H1 (cell line): ENCODE data around the gene PAGE2. TPM values are rescaled to one million over a fixed set of nuclear protein-coding genes. Genes with fewer than 3 reads are reported as not detected.
"Not testable (repeated sequence)": the region's sequence is repeated elsewhere in the genome, so short reads cannot be mapped to it uniquely, and the experiment has no call there.

Experiments
- CTCF ChIA-PET: fragments of 300-600 bp; sonication (Branson Sonifier 250); formaldehyde crosslinking; loops from one replicate; lab custom pipeline; 2021; ENCODE audit not compliant: partially characterized antibody; lab: Charles Lee
- POLR2A ChIA-PET: fragments of 300-600 bp; sonication (Branson Sonifier 250); formaldehyde crosslinking; loops from one replicate; lab custom pipeline; 2021; ENCODE audit warnings: inconsistent platforms; ENCODE audit not compliant: partially characterized antibody; lab: Charles Lee
- DNase-seq, 2 experiments: peaks; one replicate each; pipeline versions ENCODE4 v3.0.0 to v3.0.0-alpha.2; 2010 to 2022; ENCODE audit warnings: low spot score in 2 of 2, low read depth in 1 of 2, mixed read lengths in 1 of 2
- FAIRE-seq: peaks from 2 replicates; lab custom pipeline; 2011; peaks lifted over from hg19 to GRCh38; lab: Jason Lieb, UNC
- H2AFZ ChIP-seq: 2 replicates; pipeline ENCODE4 v1.8.1; 2012; ENCODE audit warnings: low read length, inconsistent platforms
- H2AK5ac ChIP-seq: 2 replicates; pipeline ENCODE4 v1.6.1; 2013; ENCODE audit warnings: low read depth, low read length
- H2BK120ac ChIP-seq: replicated peaks from 2 replicates; pipeline ENCODE3; 2013; ENCODE audit warnings: low read depth, low read length, inconsistent platforms
- H2BK12ac ChIP-seq: 2 replicates; pipeline ENCODE4 v1.6.1; 2013; ENCODE audit warnings: low read depth, low read length
- H2BK15ac ChIP-seq: 2 replicates; pipeline ENCODE4 v1.6.1; 2013; ENCODE audit warnings: low read length
- H2BK20ac ChIP-seq: 2 replicates; pipeline ENCODE4 v1.6.1; 2013; ENCODE audit warnings: low read length
- H2BK5ac ChIP-seq: 2 replicates; pipeline ENCODE4 v1.6.1; 2013; ENCODE audit warnings: low read depth, low read length
- H3K14ac ChIP-seq: 2 replicates; pipeline ENCODE4 v1.6.1; 2013; ENCODE audit warnings: inconsistent platforms; ENCODE audit not compliant: insufficient read length
- H3K18ac ChIP-seq: 2 replicates; pipeline ENCODE4 v1.6.1; 2013; ENCODE audit warnings: low read length; ENCODE audit errors: extremely low read depth
- H3K23ac ChIP-seq: 2 replicates; pipeline ENCODE4 v1.6.1; 2013; ENCODE audit warnings: inconsistent platforms; ENCODE audit not compliant: insufficient read length
- H3K23me2 ChIP-seq: 2 replicates; pipeline ENCODE4 v1.6.1; 2013; ENCODE audit warnings: low read depth, low read length
- H3K27ac ChIP-seq: 2 replicates; pipeline ENCODE4 v1.6.1; 2011; ENCODE audit warnings: low read depth, low read length, inconsistent platforms
- H3K27me3 ChIP-seq, 4 experiments: replicated peaks in 1 of 4; 1 replicate in 1 of 4; 2 replicates in 3 of 4; pipeline versions ENCODE4 v1.6.1 to v1.8.1; 2011 to 2013; ENCODE audit warnings: low read length in 3 of 4, mild to moderate bottlenecking in 3 of 4, inconsistent platforms in 2 of 4, mixed read lengths in 2 of 4, moderate library complexity in 1 of 4; ENCODE audit not compliant: control insufficient read depth in 3 of 4, insufficient read depth in 3 of 4; ENCODE audit errors: extremely low read depth in 1 of 4
- H3K36me3 ChIP-seq, 4 experiments: 2 replicates each; pipeline versions ENCODE4 v1.6.1 to v1.8.1; 2011 to 2013; ENCODE audit warnings: mild to moderate bottlenecking in 4 of 4, low read length in 3 of 4, moderate library complexity in 2 of 4, control low read depth in 1 of 4, inconsistent platforms in 1 of 4; ENCODE audit not compliant: insufficient read depth in 4 of 4, control insufficient read depth in 2 of 4
- H3K4ac ChIP-seq: replicated peaks from 2 replicates; pipeline ENCODE3; 2013; ENCODE audit warnings: low read length, low read depth, mixed read lengths, inconsistent platforms; ENCODE audit not compliant: insufficient read length
- H3K4me1 ChIP-seq, 4 experiments: replicated peaks in 1 of 4; 1 replicate in 1 of 4; 2 replicates in 3 of 4; pipeline versions ENCODE4 v1.6.1 to v1.8.1; 2011 to 2013; ENCODE audit warnings: low read length in 3 of 4, inconsistent platforms in 2 of 4, mixed read lengths in 1 of 4; ENCODE audit not compliant: insufficient read depth in 4 of 4, control insufficient read depth in 3 of 4
- H3K4me2 ChIP-seq, 2 experiments: 2 replicates each; pipeline versions ENCODE4 v1.6.1 to v1.8.1; 2011 to 2013; ENCODE audit warnings: low read depth in 2 of 2, low read length in 2 of 2, control low read depth in 1 of 2, inconsistent platforms in 1 of 2, mild to moderate bottlenecking in 1 of 2; ENCODE audit not compliant: insufficient read depth in 1 of 2
- H3K4me3 ChIP-seq, 4 experiments: fragments of 200-600, 300-600 bp in 1 of 4; sonication (generic), shearing (Covaris generic), sonication (Bioruptor Twin) in 1 of 4; 2 replicates each; pipeline versions ENCODE4 v1.5.1 to v1.8.1; 2011 to 2016; ENCODE audit warnings: low read length in 4 of 4, low read depth in 3 of 4, control low read depth in 2 of 4, inconsistent platforms in 2 of 4, mild to moderate bottlenecking in 2 of 4, mixed read lengths in 1 of 4, moderate library complexity in 1 of 4; ENCODE audit not compliant: insufficient read depth in 2 of 4; ENCODE audit errors: extremely low read depth in 1 of 4
- H3K56ac ChIP-seq: replicated peaks from 2 replicates; pipeline ENCODE3; 2013; ENCODE audit warnings: low read depth, mild to moderate bottlenecking, mixed read lengths, low read length, inconsistent platforms; ENCODE audit not compliant: insufficient read length
- H3K79me1 ChIP-seq: 2 replicates; pipeline ENCODE4 v1.6.1; 2013; ENCODE audit warnings: low read depth, low read length, control low read depth
- H3K79me2 ChIP-seq, 2 experiments: 2 replicates each; pipeline versions ENCODE4 v1.6.1 to v1.8.1; 2012 to 2013; ENCODE audit warnings: low read length in 2 of 2, mild to moderate bottlenecking in 2 of 2, inconsistent platforms in 1 of 2; ENCODE audit not compliant: insufficient read depth in 2 of 2, control insufficient read depth in 1 of 2
- H3K9ac ChIP-seq, 4 experiments: replicated peaks in 1 of 4; 1 replicate in 1 of 4; 2 replicates in 3 of 4; pipeline versions ENCODE4 v1.6.1 to v1.8.1; 2011 to 2013; ENCODE audit warnings: low read depth in 3 of 4, low read length in 3 of 4, control low read depth in 2 of 4, mild to moderate bottlenecking in 2 of 4, moderate library complexity in 2 of 4, inconsistent platforms in 1 of 4; ENCODE audit errors: extremely low read depth in 1 of 4
- H3K9me3 ChIP-seq, 2 experiments: 2 replicates each; pipeline versions ENCODE4 v1.6.1 to v1.8.1; 2012 to 2013; ENCODE audit warnings: mild to moderate bottlenecking in 2 of 2, moderate library complexity in 2 of 2, control low read depth in 1 of 2, inconsistent platforms in 1 of 2, low read depth in 1 of 2, low read length in 1 of 2, mixed read lengths in 1 of 2; ENCODE audit not compliant: insufficient read depth in 2 of 2
- H4K20me1 ChIP-seq, 2 experiments: replicated peaks in 1 of 2; 2 replicates each; pipeline versions ENCODE3 to v1.8.1; 2011 to 2013; ENCODE audit warnings: inconsistent platforms in 2 of 2, low read length in 2 of 2, mild to moderate bottlenecking in 1 of 2; ENCODE audit not compliant: insufficient read depth in 2 of 2, control insufficient read depth in 1 of 2
- H4K5ac ChIP-seq: 2 replicates; pipeline ENCODE4 v1.6.1; 2013; ENCODE audit warnings: low read length, low read depth, mixed read lengths, inconsistent platforms; ENCODE audit not compliant: insufficient read length
- H4K8ac ChIP-seq: 2 replicates; pipeline ENCODE4 v1.8.0; 2013; ENCODE audit warnings: mild to moderate bottlenecking, moderate library complexity, low read length, inconsistent platforms; ENCODE audit not compliant: insufficient read depth; ENCODE audit errors: extremely low read depth
- H4K91ac ChIP-seq: replicated peaks from 2 replicates; pipeline ENCODE3; 2013; ENCODE audit warnings: low read length, mixed read lengths, inconsistent platforms; ENCODE audit not compliant: insufficient read length
- WGBS, 2 experiments: shearing (Covaris generic) in 1 of 2; methylation state at CpG; one replicate each; pipeline versions ENCODE4 v1.1.6 to v1.1.7; 2013 to 2015; ENCODE audit warnings: low lambda C conversion rate in 2 of 2, mixed read lengths in 2 of 2, inconsistent platforms in 1 of 2, low coverage in 1 of 2, missing lambda C conversion rate in 1 of 2; ENCODE audit not compliant: insufficient replicate concordance in 2 of 2, insufficient coverage in 1 of 2, insufficient read length in 1 of 2; ENCODE audit errors: extremely low coverage in 1 of 2, missing lambda C conversion rate in 1 of 2; 5-methylcytosine and 5-hydroxymethylcytosine counted together
- polyA plus RNA-seq, 7 experiments: library from polyadenylated mRNA; depleted of rRNA in 3 of 7; stranded (reverse) in 5 of 7; unstranded in 2 of 7; fragments of >200 nt in 5 of 7; fragments of 200-250 nt in 2 of 7; gene quantifications; 1 replicate in 5 of 7; 2 replicates in 1 of 7; 4 replicates in 1 of 7; pipeline versions ENCODE4 v1.2.1 to v1.2.3, GENCODE V29; 2011 to 2013; ENCODE audit warnings: missing spikeins in 2 of 7, mixed read lengths in 2 of 7
- total RNA-seq: library from RNA; stranded (reverse); fragmentation: NEBNext Ultra II Directional; extraction: Animal tissue kit (Norgen Biotek cat#: 25700); gene quantifications from 2 replicates; pipeline ENCODE4 v1.2.1, GENCODE V29; 2021

Gene PAGE2
- total and polyA plus RNA-seq, 2 of the 8 experiments (the other 6 are each of a cell fraction or from before 2014, with no cell fraction given) = not detected

- H3K4ac ChIP-seq, H3K4me2 ChIP-seq, H3K79me2 ChIP-seq, H2BK5ac ChIP-seq, H2BK20ac ChIP-seq, H3K23ac ChIP-seq, H3K23me2 ChIP-seq, FAIRE-seq, H2BK12ac ChIP-seq, H3K4me1 ChIP-seq, H3K27ac ChIP-seq, CTCF ChIA-PET, H3K36me3 ChIP-seq, H3K9me3 ChIP-seq, H2AFZ ChIP-seq, H4K8ac ChIP-seq, H3K56ac ChIP-seq, H4K20me1 ChIP-seq, H3K18ac ChIP-seq, H3K4me3 ChIP-seq, H2BK120ac ChIP-seq, H3K14ac ChIP-seq, H4K5ac ChIP-seq, H3K27me3 ChIP-seq, H3K79me1 ChIP-seq, H3K9ac ChIP-seq, POLR2A ChIA-PET, DNase-seq, H2AK5ac ChIP-seq, H2BK15ac ChIP-seq, H4K91ac ChIP-seq: not testable (repeated sequence)
- 80% methylated on average over 1 of the region's 2 CpGs; no CpG with 5 or more reads in 1 of the 2 experiments for WGBS, 2 experiments
These were observed 21.6 kb upstream of the PAGE2 start for GRCh38 chrX:55067180-55067579.
